Loucy (cell line): ENCODE data around the gene HOTAIR.

ENCODE experiments used
- EZH2phosphoT487 ChIP-seq: fragments of 200-600 bp; IDR thresholded peaks from 2 replicates; pipeline ENCODE4 v1.6.1; 2018; ENCODE audit warnings: antibody characterized with exemption, mild to moderate bottlenecking, moderate library complexity, borderline replicate concordance
- TF ChIP-seq, protein P1 (sequence below): fragments of 200-600 bp; sonication (generic); conservative IDR thresholded peaks from 2 replicates; pipeline ENCODE4 v1.5.1; 2014; ENCODE audit warnings: mild to moderate bottlenecking, antibody characterized with exemption, low read length

DNA sequence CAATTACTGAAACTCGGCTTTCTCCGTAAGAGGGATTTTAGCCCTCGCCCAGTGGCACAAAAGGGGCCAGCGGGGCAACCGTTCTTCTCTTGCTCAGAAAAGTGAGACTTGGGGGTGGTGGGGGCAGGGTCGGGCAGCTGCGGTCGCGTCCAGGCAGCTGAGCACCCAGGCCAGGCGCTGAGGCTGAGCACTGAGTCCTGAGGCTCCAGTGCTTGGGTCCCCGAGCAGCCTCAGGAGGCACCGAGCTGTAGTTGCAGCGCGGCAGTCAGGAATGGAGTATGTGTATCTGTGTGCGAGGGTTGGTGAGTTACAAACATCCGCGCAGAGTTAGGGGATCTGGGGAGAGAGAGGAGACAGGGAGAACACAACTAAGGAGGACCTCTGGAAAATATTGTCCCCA is 49.4 kb upstream of the HOTAIR start:
- TF ChIP-seq, protein P1, sequence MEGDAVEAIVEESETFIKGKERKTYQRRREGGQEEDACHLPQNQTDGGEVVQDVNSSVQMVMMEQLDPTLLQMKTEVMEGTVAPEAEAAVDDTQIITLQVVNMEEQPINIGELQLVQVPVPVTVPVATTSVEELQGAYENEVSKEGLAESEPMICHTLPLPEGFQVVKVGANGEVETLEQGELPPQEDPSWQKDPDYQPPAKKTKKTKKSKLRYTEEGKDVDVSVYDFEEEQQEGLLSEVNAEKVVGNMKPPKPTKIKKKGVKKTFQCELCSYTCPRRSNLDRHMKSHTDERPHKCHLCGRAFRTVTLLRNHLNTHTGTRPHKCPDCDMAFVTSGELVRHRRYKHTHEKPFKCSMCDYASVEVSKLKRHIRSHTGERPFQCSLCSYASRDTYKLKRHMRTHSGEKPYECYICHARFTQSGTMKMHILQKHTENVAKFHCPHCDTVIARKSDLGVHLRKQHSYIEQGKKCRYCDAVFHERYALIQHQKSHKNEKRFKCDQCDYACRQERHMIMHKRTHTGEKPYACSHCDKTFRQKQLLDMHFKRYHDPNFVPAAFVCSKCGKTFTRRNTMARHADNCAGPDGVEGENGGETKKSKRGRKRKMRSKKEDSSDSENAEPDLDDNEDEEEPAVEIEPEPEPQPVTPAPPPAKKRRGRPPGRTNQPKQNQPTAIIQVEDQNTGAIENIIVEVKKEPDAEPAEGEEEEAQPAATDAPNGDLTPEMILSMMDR: no peak
- no peak for TF ChIP-seq EZH2phosphoT487
